Body of pancreas (tissue), 4 donors: ENCODE results near the gene RPS3A. TPM values are rescaled to one million over a fixed set of nuclear protein-coding genes. Genes with fewer than 3 reads are reported as not detected.
"Not testable (repeated sequence)": the region's sequence is repeated elsewhere in the genome, so short reads cannot be mapped to it uniquely, and the experiment has no call there.

ENCODE experiments used
- ATAC-seq: fragments of 150-250 bp; one replicate; pipeline ENCODE4 v1.9.1; 2016
- DNase-seq, 4 donors: peaks; one replicate each; pipeline ENCODE4 v3.0.0-alpha.2; 2019
- H3K27ac ChIP-seq, 4 donors: fragments of 200-600 bp; sonication (generic); 1 replicate in 3 of 4; 2 replicates in 1 of 4; pipeline versions ENCODE4 v1.5.1 to v1.6.1; 2016 to 2019; ENCODE audit warnings: mild to moderate bottlenecking in 1 of 4, mixed read lengths in 1 of 4, moderate library complexity in 1 of 4
- H3K27me3 ChIP-seq, 2 donors: fragments of 200-600 bp; sonication (generic); one replicate each; pipeline ENCODE4 v1.6.0; 2016; ENCODE audit warnings: mild to moderate bottlenecking in 1 of 2
- H3K36me3 ChIP-seq, 2 donors: fragments of 200-600 bp; sonication (generic); replicated peaks in 1 of 2; 2 replicates each; pipeline ENCODE4 v1.5.1; 2016; ENCODE audit warnings: low read depth in 2 of 2; ENCODE audit not compliant: insufficient read depth in 1 of 2
- H3K4me1 ChIP-seq: fragments of 200-600 bp; sonication (generic); one replicate; pipeline ENCODE4 v1.6.0; 2016
- H3K4me3 ChIP-seq, 2 donors: fragments of 200-600 bp; sonication (generic); 1 replicate in 1 of 2; 2 replicates in 1 of 2; pipeline ENCODE4 v1.5.1; 2016 to 2019
- H3K9me3 ChIP-seq, 3 donors: fragments of 200-600 bp; sonication (generic); 1 replicate in 2 of 3; 2 replicates in 1 of 3; pipeline ENCODE4 v1.5.1; 2016
- POLR2A ChIP-seq, 3 donors: fragments of 450-650 bp; IDR thresholded peaks; one replicate each; pipeline ENCODE4 v1.6.1; 2016; ENCODE audit warnings: antibody characterized with exemption in 3 of 3, mild to moderate bottlenecking in 2 of 3
- WGBS, 2 donors: methylation state at CpG; one replicate each; pipeline ENCODE4 v1.1.5; 2017; 5-methylcytosine and 5-hydroxymethylcytosine counted together
- intact Hi-C: fragments of 100-400 bp; cut with DNase I; formaldehyde crosslinking; loops from one replicate; pipeline ENCODE4 v1.15.1; 2023
- total RNA-seq, 2 donors: library from RNA; depleted of rRNA; stranded (reverse); fragments of >200 nt; gene quantifications; one replicate each; pipeline ENCODE4 v1.1.0, GENCODE V29; 2016
- TF ChIP-seq, protein P1 (sequence below), 7 experiments: fragments of 450-650 bp in 4 of 7; fragments of 200-600 bp in 3 of 7; sonication (generic) in 3 of 7; IDR thresholded peaks; one replicate each; pipeline ENCODE4 v1.5.1; 2016 to 2019; ENCODE audit warnings: antibody characterized with exemption in 7 of 7

RPS3A gene
- total RNA-seq, 2 donors from 2014 or later, result 1,585 to 2,586 TPM

DNA sequence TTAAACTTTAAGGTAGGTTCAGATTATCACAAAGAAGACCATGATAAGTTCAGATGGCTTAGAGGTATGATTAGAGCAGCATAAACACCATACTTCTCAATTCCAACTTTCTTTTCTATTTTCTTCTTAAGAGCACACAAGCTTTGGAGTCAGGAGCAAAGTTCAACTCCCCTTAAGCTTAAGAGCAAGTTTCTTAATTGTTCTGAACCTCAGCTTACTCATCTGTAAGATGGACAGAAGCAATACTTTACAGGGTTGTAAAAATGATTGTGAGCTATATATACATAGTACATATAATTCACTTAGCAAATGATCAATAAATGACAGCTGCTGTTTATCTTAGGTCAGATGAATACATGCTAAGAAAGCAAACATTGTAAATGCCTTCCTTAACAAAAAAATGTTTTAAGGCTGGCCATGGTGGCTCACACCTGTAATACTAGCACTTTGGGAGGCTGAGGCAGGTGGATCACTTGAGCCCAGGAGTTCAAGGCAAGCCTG is 25.0 kb upstream of the RPS3A start:
- intact Hi-C loops, result no loop called here
- DNase-seq (no peak), ATAC-seq (no peak)
- Histone ChIP-seq H3K36me3 (no peaks in the 10 kb centered on the region), H3K4me3 (no peak overlapping the region), H3K4me1 (no peaks in the 10 kb centered on the region), H3K27me3 (no peaks in the 10 kb centered on the region), H3K27ac (no peak overlapping the region), H3K9me3 (no peaks in the 10 kb centered on the region)
- TF ChIP-seq, protein P1, sequence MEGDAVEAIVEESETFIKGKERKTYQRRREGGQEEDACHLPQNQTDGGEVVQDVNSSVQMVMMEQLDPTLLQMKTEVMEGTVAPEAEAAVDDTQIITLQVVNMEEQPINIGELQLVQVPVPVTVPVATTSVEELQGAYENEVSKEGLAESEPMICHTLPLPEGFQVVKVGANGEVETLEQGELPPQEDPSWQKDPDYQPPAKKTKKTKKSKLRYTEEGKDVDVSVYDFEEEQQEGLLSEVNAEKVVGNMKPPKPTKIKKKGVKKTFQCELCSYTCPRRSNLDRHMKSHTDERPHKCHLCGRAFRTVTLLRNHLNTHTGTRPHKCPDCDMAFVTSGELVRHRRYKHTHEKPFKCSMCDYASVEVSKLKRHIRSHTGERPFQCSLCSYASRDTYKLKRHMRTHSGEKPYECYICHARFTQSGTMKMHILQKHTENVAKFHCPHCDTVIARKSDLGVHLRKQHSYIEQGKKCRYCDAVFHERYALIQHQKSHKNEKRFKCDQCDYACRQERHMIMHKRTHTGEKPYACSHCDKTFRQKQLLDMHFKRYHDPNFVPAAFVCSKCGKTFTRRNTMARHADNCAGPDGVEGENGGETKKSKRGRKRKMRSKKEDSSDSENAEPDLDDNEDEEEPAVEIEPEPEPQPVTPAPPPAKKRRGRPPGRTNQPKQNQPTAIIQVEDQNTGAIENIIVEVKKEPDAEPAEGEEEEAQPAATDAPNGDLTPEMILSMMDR (IDR thresholded peaks at IDR 0.05), result no peak
- TF ChIP-seq POLR2A (IDR thresholded peaks at IDR 0.05), result no peak

DNA sequence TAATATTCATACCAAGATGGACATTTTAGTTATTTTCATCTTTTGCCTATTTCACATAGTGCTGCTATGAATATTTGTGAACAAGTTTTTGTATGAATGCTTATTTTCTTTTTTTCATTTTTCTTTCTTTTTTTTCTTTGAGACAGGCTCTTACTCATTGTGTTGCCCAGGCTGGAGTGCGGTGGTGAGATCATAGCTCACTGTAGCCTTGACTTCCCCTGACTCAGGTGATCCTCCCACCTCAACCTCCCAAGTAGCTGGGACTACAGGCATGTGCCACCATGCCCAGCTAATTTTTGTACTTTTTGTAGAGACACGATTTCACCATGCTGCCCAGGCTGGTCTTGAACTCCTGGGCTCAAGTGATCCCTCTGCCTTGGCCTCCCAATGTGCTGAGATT is 21.4 kb upstream of the RPS3A start:
- DNase-seq, H3K27ac ChIP-seq, ATAC-seq, H3K9me3 ChIP-seq, H3K27me3 ChIP-seq, H3K4me3 ChIP-seq, H3K36me3 ChIP-seq, H3K4me1 ChIP-seq, intact Hi-C loops: not testable (repeated sequence)
- WGBS, 2 donors, result 62 to 70% methylated on average over 2 of the region's 2 CpGs

DNA sequence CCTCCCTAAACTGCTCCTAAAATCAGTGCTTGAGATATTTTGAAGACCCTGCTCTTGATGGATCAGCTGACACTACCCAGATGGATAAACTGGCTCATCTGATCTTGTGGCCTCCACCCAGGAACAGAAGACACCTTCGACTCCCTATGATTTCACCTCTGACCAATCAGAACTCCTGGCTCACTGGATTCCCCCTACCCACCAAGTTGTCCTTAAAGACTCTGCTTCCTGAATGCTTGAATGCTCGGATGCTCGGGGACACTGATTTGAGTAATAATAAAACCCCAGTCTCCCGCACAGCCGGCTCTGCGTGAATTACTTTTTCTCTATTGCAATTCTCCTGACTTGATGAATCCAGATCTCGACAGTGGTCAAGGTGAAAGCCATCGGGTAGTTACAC is 12.0 kb upstream of the RPS3A start:
- Histone ChIP-seq H3K9me3 (no peaks in the 10 kb centered on the region), H3K4me1 (no peaks in the 10 kb centered on the region), H3K36me3 (no peaks in the 10 kb centered on the region), H3K27ac (no peak overlapping the region), H3K27me3 (no peaks in the 10 kb centered on the region), H3K4me3 (no peak overlapping the region)
- DNase-seq, result no peak
- 74 to 78% methylated on average over 8 of the region's 8 CpGs for WGBS, 2 donors
- no peak for ATAC-seq
- intact Hi-C loops, result no loop called here
- TF ChIP-seq, protein P1 (IDR thresholded peaks at IDR 0.05), result no peak
- no peak for TF ChIP-seq POLR2A (IDR thresholded peaks at IDR 0.05)

DNA sequence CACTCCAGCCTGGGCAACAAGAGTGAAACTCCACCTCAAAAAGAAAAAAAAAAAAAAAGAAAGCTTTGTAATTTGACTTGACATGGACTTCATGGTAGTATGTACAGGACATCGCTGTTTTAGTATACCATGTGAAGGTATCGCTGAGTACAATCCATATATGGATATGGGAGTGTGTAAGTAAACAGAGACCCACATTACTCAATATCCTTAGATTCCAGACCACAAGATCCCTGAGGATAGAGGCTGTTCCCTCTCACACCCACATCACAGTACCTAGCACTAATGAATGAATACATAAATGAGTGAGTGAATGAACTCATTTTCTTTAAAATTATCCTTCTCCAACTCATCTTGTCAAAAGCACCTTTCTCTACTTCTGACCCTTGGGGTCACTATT is 8.4 kb upstream of the RPS3A start:
- H3K9me3 ChIP-seq, result no peaks in the 10 kb centered on the region
- DNase-seq (no peak), ATAC-seq (no peak)
- H3K4me3 ChIP-seq, result no peak overlapping the region
- 93 to 94% methylated on average over 2 of the region's 2 CpGs for WGBS, 2 donors
- no peaks in the 10 kb centered on the region for H3K27me3 ChIP-seq
- no peaks in the 10 kb centered on the region for H3K36me3 ChIP-seq
- intact Hi-C loops, result no loop called here
- H3K4me1 ChIP-seq, result no peaks in the 10 kb centered on the region
- TF ChIP-seq, protein P1 (IDR thresholded peaks at IDR 0.05), result no peak
- no peak for TF ChIP-seq POLR2A (IDR thresholded peaks at IDR 0.05)
- H3K27ac ChIP-seq, result no peak overlapping the region

DNA sequence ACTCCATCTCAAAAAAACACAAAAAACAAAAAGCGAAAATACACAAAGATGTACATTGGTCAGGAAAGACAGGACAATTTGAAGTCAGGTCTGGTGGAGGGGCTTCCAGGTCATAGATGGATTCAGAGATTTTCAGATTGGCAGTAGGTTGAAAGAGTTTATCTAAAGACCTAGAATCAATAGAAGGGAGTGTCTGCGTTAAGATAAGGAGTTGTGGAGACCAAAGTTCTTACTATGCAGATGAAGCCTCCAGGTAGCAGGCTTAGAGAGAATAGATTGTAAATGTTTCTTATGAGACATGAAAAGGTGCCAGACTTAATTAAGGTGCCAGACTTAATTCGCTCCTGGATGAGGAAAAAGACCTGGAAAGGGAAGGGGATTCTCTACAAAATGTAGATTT is 6.9 kb upstream of the RPS3A start:
- TF ChIP-seq, protein P1 (IDR thresholded peaks at IDR 0.05), result no peak
- no peak for TF ChIP-seq POLR2A (IDR thresholded peaks at IDR 0.05)
- Histone ChIP-seq H3K27me3 (no peaks in the 10 kb centered on the region), H3K36me3 (no peaks in the 10 kb centered on the region), H3K9me3 (no peaks in the 10 kb centered on the region), H3K27ac (no peak overlapping the region), H3K4me3 (no peak overlapping the region), H3K4me1 (no peaks in the 10 kb centered on the region)
- DNase-seq (no peak), ATAC-seq (no peak)
- intact Hi-C loops, result no loop called here
- 60 to 63% methylated on average over 3 of the region's 3 CpGs for WGBS, 2 donors
